ENCODE measurements around the gene SOAT1. TPM values are rescaled to one million over a fixed set of nuclear protein-coding genes. Genes with fewer than 3 reads are reported as not detected.

Gene SOAT1
- total and polyA plus RNA-seq, 12 donors = 36.9 to 803 (median 239) TPM

DNA sequence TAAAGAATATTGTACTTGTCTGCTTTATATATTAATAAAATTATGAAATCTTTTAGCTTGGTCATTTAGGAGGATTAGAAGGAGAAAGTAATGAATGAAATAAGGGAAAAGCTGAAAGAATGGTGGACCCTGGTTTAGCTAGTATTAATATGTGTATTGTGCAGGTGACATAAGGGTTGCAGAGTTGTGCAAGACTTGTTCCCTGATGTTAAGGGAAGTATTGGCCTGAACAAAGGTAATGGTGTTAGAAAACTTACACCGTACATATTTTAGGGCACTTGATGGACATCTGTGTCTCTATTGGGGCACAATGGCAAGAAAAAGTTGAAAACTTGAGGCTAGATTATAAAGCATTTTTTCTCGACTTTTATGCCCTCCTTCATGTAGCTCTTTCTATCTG lies 32.2 kb downstream of the SOAT1 start:
- intact Hi-C loops (cut with DNase I) = no loop called here
- 47 to 71% (median 58%) methylated on average over 2 of the region's 2 CpGs for WGBS, 4 donors
- H3K27ac ChIP-seq = peak overlapping the region in 2 of 5 donors; percentile 11 to 18
- TF ChIP-seq POLR2A (IDR thresholded peaks at IDR 0.05) = no peak
- TF ChIP-seq, protein P1, sequence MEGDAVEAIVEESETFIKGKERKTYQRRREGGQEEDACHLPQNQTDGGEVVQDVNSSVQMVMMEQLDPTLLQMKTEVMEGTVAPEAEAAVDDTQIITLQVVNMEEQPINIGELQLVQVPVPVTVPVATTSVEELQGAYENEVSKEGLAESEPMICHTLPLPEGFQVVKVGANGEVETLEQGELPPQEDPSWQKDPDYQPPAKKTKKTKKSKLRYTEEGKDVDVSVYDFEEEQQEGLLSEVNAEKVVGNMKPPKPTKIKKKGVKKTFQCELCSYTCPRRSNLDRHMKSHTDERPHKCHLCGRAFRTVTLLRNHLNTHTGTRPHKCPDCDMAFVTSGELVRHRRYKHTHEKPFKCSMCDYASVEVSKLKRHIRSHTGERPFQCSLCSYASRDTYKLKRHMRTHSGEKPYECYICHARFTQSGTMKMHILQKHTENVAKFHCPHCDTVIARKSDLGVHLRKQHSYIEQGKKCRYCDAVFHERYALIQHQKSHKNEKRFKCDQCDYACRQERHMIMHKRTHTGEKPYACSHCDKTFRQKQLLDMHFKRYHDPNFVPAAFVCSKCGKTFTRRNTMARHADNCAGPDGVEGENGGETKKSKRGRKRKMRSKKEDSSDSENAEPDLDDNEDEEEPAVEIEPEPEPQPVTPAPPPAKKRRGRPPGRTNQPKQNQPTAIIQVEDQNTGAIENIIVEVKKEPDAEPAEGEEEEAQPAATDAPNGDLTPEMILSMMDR (IDR thresholded peaks at IDR 0.05) = no peak
- H3K27me3 ChIP-seq = no peaks in the 10 kb centered on the region
- no peak for DNase-seq
- peaks cover 45 to 83% of the 10 kb centered on the region in 2 donors for H3K4me1 ChIP-seq (replicated peaks in 1 of 2)
- no peak overlapping the region for H3K4me3 ChIP-seq
- H3K9me3 ChIP-seq (replicated peaks in 1 of 3) = peaks cover 0 to 2% (median 0%) of the 10 kb centered on the region in 3 donors
- H3K36me3 ChIP-seq (replicated peaks in 1 of 2) = peaks cover 0 to 5% of the 10 kb centered on the region in 2 donors

DNA sequence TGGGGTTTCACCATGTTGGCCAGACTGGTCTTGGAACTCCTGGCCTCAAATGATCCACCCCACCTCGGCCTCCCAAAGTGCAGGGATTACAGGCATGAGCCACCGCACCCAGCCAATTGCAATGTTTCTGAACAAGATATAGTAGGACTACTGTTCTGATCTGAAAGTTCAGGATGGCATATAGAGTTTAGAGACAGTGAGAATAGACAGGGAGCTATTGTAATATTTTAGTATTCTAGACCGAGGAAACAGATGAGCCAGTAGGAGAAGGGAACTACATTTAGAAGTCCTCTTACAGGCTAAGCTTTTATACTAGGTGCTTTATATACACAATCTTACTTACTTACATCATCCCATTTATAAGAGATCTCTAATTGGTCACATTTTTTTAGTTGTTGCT lies 33.1 kb downstream of the SOAT1 start:
- no peak overlapping the region for H3K4me3 ChIP-seq
- no peaks in the 10 kb centered on the region for H3K27me3 ChIP-seq
- TF ChIP-seq, protein P1 (IDR thresholded peaks at IDR 0.05) = no peak
- DNase-seq = no peak
- WGBS, 4 donors = 67 to 83% (median 71%) methylated on average over 3 of the region's 3 CpGs
- H3K27ac ChIP-seq = peak overlapping the region; percentile 61 to 83 (median 67)
- peaks cover 0 to 2% (median 0%) of the 10 kb centered on the region in 3 donors for H3K9me3 ChIP-seq (replicated peaks in 1 of 3)
- peaks cover 0 to 5% of the 10 kb centered on the region in 2 donors for H3K36me3 ChIP-seq (replicated peaks in 1 of 2)
- H3K4me1 ChIP-seq (replicated peaks in 1 of 2) = peaks cover 47 to 90% of the 10 kb centered on the region in 2 donors
- intact Hi-C loops (cut with DNase I) = no loop called here

DNA sequence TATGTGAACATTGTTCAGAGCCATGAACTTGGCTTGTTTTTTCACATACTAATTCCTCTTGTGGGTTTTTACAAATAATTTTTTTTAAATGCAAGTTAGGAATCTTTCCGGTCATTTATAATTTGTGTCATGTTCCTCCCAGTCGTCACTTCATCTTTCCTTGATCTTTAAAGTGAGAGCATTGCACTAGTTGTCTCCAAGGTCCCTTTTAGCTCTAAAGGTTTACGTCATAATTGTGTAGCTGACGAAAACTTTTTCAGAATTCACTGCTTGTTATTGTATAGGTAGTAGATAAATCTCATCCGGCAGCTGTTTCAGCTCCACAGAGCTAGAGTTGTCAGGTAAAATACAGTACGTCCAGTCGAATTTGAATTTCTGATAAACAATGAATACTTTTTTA lies 33.6 kb downstream of the SOAT1 start:
- WGBS, 4 donors = 39 to 41% (median 40%) methylated on average over 7 of the region's 7 CpGs
- TF ChIP-seq, protein P1 (IDR thresholded peaks at IDR 0.05) = no peak
- no peak for TF ChIP-seq POLR2A (IDR thresholded peaks at IDR 0.05)
- Histone ChIP-seq H3K36me3 (replicated peaks in 1 of 2) (peaks cover 0 to 5% of the 10 kb centered on the region in 2 donors), H3K27ac (peak overlapping the region; percentile 61 to 83 (median 67)), H3K4me1 (replicated peaks in 1 of 2) (peaks cover 47 to 90% of the 10 kb centered on the region in 2 donors), H3K27me3 (no peaks in the 10 kb centered on the region), H3K4me3 (no peak overlapping the region), H3K9me3 (replicated peaks in 1 of 3) (peaks cover 0 to 2% (median 0%) of the 10 kb centered on the region in 3 donors)
- intact Hi-C loops (cut with DNase I) = no loop called here
- DNase-seq = no peak

DNA sequence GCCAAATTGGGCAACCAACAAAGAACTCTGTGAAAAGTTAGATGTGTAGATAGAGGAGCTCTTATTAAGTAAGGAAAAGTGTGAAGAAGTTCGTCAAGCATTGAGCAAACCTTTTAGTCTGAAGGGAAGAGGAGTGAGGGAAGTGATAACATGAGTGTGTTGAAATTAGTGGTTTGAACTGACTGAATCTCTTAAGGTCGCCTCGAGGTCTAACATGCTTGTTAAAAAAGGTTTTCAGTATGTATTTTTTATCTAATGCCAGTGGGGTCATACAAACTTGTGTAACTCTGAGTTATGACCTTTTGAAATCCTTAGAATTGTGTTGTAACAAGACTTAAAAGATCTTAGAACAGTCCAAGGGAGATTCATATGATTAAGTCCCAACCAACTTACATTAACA lies 34.1 kb downstream of the SOAT1 start:
- H3K36me3 ChIP-seq (replicated peaks in 1 of 2) = peaks cover 0 to 5% of the 10 kb centered on the region in 2 donors
- 18 to 29% (median 23%) methylated on average over 3 of the region's 3 CpGs for WGBS, 4 donors
- H3K4me1 ChIP-seq (replicated peaks in 1 of 2) = peaks cover 47 to 90% of the 10 kb centered on the region in 2 donors
- peak overlapping the region; percentile 61 to 83 (median 67) for H3K27ac ChIP-seq
- TF ChIP-seq, protein P1 (IDR thresholded peaks at IDR 0.05) = no peak
- no peak for TF ChIP-seq POLR2A (IDR thresholded peaks at IDR 0.05)
- intact Hi-C loops (cut with DNase I) = no loop called here
- no peak overlapping the region for H3K4me3 ChIP-seq
- H3K9me3 ChIP-seq (replicated peaks in 1 of 3) = peaks cover 0 to 2% (median 0%) of the 10 kb centered on the region in 3 donors
- H3K27me3 ChIP-seq = no peaks in the 10 kb centered on the region
- no peak for DNase-seq
